ENCODE data around the gene SH2D4B.

The SH2D4B gene

GRCh38 chr10:80537736-80538480 is at the start of gene SH2D4B:
Gene SH2D4B (plus strand): TSS chr10:80537902. CDS start chr10:80538332, 430 bp downstream.
- DNase-seq: no peak

- DNase-seq: no peak
Observed at GRCh38 chr10:80488539-80489066, 49.1 kb upstream of the SH2D4B start.

GRCh38 chr10:80489371-80490112 is 48.2 kb upstream of the SH2D4B start:
- no peak for DNase-seq

- no peak for DNase-seq
Observed at GRCh38 chr10:80491251-80492102, 46.2 kb upstream of the SH2D4B start.

- DNase-seq: no peak
Observed at GRCh38 chr10:80492848-80493521, 44.7 kb upstream of the SH2D4B start.

GRCh38 chr10:80493522-80494051 is 44.1 kb upstream of the SH2D4B start:
- DNase-seq: no peak

- no peak for DNase-seq
Observed at GRCh38 chr10:80496555-80497172, 41.0 kb upstream of the SH2D4B start.

- DNase-seq: no peak
Observed at GRCh38 chr10:80497187-80498077, 40.3 kb upstream of the SH2D4B start.

GRCh38 chr10:80498078-80498832 is 39.4 kb upstream of the SH2D4B start:
- DNase-seq: no peak

- DNase-seq: no peak
Observed at GRCh38 chr10:80498833-80499741, 38.6 kb upstream of the SH2D4B start.

GRCh38 chr10:80500572-80501380 is 36.9 kb upstream of the SH2D4B start:
- DNase-seq: no peak

- no peak for DNase-seq
Observed at GRCh38 chr10:80501381-80501912, 36.3 kb upstream of the SH2D4B start.

GRCh38 chr10:80501913-80502521 is 35.7 kb upstream of the SH2D4B start:
- DNase-seq: no peak

GRCh38 chr10:80502621-80503583 is 34.8 kb upstream of the SH2D4B start:
- DNase-seq: no peak

- no peak for DNase-seq
Observed at GRCh38 chr10:80503584-80504157, 34.0 kb upstream of the SH2D4B start.

Data from NCI-H146 (cell line).